ENCODE results near the gene MEX3B.
"Not testable (repeated sequence)": the region's sequence is repeated elsewhere in the genome, so short reads cannot be mapped to it uniquely, and the experiment has no call there.

Gene MEX3B

DNA sequence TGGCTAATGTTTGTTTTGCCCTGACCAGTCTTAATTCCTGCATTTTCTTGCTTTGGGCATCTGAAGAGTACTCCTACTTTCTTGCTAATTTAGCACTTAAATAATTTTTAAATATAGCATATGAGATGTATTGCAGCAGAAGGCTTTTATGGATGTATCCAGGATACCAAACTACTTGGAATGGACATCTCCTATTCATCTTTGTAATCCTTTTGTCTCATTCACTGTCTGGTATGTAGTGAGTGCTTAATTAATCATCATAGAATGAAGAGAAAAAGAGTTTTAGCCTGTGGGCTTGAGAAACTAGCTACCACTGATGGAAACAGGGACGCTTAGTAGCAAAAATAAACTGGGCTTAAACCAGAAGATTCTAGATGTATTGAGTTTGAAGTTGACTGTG is 40.6 kb downstream of the MEX3B start:
- no peak for DNase-seq (ENCODE audit: low read depth in 2 of 2)

DNA sequence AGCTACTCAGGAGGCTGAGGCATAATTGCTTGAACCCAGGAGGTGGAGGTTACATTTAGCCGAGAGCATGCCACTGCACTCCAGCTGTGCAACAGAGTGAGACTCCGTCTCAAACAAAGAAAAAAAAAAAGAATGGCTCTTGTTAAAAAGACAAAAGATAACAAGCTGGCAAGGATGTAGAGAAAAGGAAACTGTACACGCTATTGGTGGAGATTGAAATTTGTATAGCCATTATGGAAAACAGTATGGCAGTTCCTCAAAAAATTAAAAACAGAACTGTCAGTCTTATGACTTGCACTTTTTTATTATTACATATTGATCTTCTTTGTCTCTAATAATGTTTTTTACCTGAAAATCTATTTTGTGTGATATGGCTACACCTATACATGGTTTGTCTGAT is 41.9 kb downstream of the MEX3B start:
- no peak for DNase-seq (ENCODE audit: low read depth in 2 of 2)

DNA sequence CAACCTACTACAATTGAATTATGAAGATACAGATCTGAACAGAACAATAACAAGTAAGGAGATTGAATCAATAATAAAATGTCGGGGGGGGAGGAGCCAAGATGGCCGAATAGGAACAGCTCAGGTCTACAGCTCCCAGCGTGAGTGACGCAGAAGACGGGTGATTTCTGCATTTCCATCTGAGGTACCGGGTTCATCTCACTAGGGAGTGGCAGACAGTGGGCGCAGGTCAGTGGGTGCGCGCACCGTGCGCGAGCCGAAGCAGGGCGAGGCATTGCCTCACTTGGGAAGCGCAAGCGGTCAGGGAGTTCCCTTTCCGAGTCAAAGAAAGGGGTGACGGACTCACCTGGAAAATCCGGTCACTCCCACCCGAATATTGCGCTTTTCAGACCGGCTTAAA is 50.7 kb downstream of the MEX3B start:
- DNase-seq (ENCODE audit: low read depth in 2 of 2): not testable (repeated sequence)

DNA sequence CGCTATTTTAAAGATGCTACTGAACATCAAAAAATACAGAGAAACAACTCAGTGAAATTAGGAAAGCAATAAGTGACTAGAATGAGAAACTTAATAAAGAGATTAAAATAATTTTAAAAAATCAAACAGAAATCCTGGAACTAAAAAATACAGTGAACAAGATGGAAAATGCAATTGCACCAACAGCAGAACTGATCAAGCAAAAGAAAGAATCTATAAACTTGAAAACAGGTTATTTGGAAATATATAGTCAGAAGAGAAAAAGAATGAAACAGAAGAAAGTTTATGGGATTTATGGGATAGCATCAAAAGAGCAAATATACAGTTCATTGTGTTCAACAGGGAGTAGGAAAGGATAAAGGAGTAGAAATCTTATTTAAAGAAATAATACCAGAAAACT is 53.3 kb downstream of the MEX3B start:
- no peak for DNase-seq (ENCODE audit: low read depth in 2 of 2)

Data from stimulated activated CD8-positive, alpha-beta memory T cell treated with anti-CD3 and anti-CD28 coated beads, Interleukin-7, amount 100 ng/mL, for 4 hours (primary cell).